Fibroblast of skin of left quadriceps (primary cell): Measurements from ENCODE around the gene ETS2.
A peak's percentile ranks its signal among the peaks of the same experiment; 100 is the strongest.

Experiments
- DNase-seq, 2 experiments: peaks; one replicate each; pipeline ENCODE4 v3.0.0-alpha.2; 2013; ENCODE audit warnings: low read depth in 2 of 2

Gene ETS2

DNA sequence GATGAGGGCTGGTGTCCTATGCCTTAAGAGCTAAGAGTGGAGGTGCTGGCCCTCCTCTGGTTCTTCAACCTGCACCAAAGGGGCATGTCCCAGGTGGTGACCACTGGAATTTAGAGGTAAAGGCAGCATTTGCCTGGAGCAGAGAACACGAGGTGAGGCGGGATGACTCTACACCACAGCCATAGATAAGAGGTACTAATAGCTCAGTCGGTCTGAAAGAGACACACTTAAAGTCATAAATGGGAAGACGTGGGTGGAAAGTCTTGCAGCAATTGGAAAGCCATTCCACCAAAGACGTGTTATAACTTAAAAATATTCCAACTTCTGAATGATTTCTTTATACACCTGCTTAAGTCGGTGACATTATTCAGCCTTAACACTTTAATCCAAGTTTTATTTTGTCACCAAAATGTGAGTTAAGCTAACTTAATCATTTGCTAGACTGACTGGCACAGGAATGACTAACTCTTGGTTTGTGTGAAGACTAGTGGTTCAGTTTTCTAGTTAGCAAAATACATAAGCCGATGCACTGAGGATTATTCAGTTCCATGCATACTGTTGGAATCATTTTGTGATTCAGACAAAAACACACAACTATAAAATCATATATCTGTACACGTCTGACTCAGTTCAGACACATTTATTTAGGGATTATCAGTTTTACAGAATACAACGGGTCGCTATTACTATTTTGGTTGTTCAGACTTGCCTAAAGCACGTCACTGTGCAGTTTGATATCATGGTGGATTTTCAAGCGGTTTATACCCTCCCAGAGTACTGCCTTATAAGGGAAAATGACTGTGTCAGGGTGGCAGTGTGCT lies 4.6 kb upstream of the ETS2 start:
- no peak for DNase-seq

DNA sequence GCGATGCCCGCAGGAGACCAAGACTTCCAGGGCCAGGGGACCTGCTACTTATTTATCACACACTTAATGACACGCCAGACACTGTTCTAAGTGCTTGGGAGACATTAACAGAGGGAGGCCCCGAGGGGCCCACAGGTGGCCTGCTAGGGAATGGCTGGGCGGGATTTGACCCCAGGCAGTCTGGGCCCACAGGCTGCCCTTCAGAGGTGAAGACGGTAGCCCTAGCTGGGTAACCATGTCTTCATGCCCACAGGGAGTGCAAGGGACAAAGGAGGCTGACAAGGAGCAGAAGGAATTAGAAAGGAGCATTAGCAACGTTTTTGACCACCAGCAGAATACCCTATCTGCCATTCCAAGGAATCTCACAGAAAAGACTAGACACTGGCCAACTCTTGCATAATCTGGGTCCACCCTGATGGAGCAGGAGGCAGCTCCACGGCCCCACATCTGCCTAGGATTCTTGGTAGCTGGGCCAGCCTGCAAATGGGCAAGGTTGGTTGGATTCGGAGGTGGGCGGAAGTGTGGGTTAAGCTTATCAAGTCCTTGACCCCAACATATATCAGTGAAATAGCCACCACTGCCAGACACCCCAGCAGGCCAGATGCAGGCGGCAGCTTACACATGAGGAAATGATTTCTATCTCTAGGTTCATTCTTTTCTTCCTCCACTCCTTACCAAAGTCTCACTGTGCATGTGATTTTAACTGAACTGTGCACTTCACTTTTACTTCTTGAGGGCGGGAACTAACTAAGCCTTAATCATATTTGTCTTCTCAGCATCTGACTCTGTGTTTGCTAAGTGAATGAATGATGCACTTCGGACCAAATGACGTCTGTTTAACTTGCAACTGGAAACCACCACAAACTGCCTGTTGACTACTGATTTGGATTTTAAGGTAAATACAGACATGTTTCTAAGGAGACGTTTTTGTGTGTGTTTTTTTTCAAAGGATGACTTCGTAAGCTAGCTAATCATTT lies 3.4 kb upstream of the ETS2 start:
- DNase-seq, result no peak

DNA sequence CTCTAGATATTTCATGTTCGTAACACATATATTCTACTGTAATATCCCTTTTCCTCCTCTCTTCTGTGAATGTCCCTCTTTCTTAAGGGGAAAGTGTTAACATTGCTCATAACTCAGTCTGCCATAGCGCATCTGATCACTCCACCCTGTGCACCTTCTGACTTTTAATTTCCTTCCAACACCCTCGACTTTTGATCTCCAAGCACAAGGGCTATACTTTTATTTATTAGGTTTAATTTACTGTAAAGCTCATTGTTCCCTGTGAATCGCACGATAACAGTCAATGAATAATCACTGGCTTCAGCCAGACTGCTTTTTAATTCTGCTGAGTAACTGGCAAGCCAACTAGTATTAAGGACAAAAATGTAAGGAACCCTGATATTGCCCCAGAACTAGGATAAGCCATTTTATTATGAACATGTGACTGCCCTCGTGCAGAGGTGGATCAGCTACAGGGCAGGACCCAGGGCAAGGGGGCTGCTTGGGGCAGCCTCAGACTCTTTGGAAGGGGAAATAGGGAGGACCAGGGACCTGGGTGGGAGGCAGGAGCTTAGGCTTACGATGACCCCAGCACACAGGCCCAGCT lies 2.6 kb upstream of the ETS2 start:
- DNase-seq, result no peak

- no peak for DNase-seq
Measured at GRCh38 chr21:38804030-38804788, 1.5 kb upstream of the ETS2 start.

GRCh38 chr21:38804789-38805327 lies 871 bp upstream of the ETS2 start:
- DNase-seq, result no peak

- DNase-seq, result no peak
Measured at GRCh38 chr21:38806153-38806941, 618 bp downstream of the ETS2 start.

DNA sequence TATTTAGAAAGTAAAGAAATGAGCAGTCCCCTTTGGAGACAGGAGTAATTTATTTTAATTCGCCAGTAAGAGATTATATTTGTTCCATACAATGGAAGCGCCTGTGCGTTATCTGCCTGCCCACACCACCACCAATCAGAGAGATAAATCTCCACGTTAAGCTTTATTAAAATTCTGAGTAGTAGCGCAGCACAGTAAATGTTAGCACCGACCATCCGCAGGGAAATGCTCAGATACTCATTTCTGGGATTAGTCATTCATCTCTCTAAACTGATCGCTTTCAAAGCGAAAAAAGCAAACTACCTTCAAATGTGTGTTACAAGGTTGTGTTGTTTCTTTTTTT lies 1.2 kb downstream of the ETS2 start:
- no peak for DNase-seq

DNA sequence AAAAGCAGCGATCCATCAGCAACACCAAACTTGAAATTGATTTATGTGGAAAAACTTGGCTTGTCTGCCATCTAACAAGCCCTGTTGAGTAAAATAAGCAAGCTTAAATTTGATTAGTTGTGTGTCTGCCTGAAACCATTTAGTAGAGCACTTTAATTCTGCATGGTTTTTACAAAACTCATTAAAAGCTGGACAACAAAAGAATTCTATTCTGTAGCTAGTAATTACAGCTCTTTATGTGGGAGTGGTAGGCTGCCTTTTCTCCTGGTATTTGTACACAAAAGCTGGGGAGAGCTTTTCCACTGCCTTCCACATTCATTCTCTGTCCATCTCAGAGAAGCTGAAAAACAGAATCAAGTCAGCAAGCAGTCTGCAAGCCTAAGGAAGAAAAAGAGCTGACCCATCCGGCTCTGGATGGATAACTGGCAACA lies 1.7 kb downstream of the ETS2 start:
- DNase-seq, result no peak

- no peak for DNase-seq
Measured at GRCh38 chr21:38807986-38808385, 2.3 kb downstream of the ETS2 start.

GRCh38 chr21:38809198-38809878 lies 3.6 kb downstream of the ETS2 start:
- no peak for DNase-seq

DNA sequence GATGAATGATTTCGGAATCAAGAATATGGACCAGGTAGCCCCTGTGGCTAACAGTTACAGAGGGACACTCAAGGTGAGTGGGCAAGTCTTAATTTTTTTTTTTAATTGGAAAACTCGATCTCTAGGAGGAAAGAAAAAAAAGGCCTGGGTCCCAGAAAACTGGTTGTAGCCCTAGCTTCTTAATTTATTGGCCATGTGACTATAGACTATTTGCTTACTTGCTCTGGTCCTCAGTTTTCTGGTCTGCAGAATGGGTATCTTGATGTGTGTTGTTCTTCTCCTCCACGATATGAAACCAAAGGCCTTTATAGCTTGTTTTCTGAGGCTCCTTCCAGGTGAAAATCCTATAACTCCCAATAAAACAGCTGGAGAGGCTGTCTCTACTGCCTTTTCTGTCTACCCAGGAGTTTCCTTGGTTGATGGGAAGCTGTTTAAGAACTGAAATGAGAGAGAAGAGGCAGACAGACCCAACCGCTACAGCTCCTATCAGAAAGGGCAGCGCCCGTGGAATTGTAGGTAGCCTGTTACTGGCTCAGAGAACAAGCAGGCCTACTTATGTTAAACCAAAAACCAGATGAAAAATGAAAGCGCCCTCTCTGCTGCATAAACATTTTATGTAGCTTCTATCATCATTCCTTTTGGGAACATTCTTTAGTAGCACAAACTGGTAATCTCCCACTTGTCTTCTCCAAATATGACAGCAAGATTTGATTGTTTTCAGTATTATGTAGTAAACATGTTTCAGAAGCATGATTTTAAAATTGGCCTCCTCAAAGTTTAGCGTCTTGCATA lies 4.5 kb downstream of the ETS2 start:
- no peak for DNase-seq

- no peak for DNase-seq
Measured at GRCh38 chr21:38810826-38811164, 5.1 kb downstream of the ETS2 start.

DNA sequence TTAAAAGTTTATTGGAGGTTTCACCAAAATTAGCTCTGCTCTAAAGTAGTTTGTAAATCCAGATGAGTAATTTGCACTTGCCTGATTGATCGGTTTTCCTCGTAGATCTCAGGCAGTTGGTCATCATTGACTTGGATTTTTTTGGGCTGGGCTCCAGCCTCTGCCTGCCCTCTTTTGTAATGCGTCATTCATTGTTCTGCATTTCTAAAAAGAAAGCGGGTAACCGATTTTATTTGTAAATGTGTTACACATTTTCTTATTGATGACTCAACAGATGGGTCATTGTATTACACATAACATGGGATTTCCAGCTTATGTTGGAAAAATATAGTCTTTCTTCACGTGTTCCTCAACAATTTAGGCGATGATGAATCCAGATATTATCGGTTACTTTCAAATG lies 5.5 kb downstream of the ETS2 start:
- DNase-seq, result peak; percentile 92 to 93

DNA sequence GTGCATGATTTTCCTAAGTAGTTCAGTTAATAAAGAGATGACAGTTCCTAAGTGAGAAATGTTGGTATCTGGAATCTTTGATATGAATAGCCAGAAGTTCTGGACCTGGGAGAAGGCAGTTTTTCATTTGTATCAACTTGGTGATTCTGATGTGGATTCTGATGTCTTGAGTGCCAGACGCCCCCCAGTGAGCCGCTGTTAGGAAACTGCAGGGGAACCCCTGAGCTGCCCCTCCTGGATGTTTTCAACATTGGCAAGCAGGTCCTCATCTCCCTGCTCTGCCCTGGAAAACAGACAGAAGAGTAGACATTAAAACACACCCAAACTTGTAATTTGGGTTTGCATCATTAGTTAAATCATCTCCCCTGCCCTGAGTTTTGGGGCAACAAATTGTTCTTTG lies 7.4 kb downstream of the ETS2 start:
- no peak for DNase-seq

GRCh38 chr21:38813547-38813946 lies 7.8 kb downstream of the ETS2 start:
- no peak for DNase-seq

- no peak for DNase-seq
Measured at GRCh38 chr21:38814126-38815059, 8.7 kb downstream of the ETS2 start.

GRCh38 chr21:38815060-38815405 lies 9.3 kb downstream of the ETS2 start:
- no peak for DNase-seq

GRCh38 chr21:38816400-38816977 lies 10.8 kb downstream of the ETS2 start:
- DNase-seq, result no peak
